SIG-M5 treated with dmso at 0.1 percent for 504 hours (cell line): ENCODE measurements around the gene GUCA2A.

Experiments
- DNase-seq: peaks from one replicate; lab custom pipeline; 2025; ENCODE audit not compliant: unreplicated experiment; lab: John Stamatoyannopoulos, UW

Gene GUCA2A

DNA sequence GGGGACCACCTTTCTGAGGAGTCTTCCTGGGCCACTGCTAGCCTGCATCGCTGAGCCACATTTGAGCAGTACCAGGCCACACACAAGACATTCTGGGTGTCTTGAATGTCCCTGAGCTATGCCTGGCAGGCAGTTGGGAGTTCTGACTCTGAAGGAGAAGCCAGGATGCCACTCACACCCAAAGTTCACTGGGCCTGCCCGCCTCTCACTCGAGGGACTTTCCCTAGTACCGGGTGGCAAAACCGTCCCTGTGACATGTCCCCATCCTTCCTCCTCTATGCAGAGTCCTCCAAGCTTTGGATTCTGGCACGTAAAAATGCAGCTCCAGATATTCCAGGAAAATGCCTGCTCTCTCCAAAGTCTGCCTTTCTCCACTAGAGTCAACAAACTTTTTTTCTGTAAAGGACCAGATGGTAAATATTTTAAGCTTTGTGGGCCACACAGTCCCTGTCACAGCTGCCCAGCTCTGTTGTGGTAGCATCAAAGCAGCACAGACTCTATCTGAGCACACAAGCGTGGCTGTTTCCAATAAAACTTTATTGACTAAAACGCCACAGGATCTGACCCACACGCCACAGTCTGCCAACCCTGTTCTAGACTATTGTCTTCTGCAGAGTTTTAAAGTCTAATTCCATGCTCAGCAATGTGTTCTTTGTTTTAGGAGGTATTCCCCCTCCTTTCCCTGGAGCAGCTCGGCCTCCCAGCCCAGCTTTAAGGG lies 30.6 kb downstream of the GUCA2A start:
- DNase-seq: no peak

DNA sequence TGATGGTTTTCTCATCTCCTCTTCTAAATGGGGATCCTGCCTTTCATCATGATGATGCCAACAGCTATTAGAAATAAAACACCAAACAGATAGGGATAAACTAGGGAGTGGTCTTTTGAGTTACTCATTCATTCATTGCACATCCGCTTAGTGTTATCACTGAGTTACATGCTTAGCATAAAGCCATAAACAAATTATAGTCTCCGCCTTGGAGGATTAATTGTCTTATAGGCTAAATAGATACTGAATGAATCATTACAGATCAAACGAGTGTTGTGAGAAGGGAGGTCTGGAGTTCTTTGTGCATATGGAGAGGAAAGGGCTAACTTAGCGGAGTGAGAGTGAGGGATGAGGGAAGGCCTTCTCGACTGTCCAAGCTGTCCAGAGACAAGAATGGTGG lies 31.2 kb downstream of the GUCA2A start:
- no peak for DNase-seq

- no peak for DNase-seq
These were observed 34.4 kb downstream of the GUCA2A start for GRCh38 chr1:42130061-42130660.

DNA sequence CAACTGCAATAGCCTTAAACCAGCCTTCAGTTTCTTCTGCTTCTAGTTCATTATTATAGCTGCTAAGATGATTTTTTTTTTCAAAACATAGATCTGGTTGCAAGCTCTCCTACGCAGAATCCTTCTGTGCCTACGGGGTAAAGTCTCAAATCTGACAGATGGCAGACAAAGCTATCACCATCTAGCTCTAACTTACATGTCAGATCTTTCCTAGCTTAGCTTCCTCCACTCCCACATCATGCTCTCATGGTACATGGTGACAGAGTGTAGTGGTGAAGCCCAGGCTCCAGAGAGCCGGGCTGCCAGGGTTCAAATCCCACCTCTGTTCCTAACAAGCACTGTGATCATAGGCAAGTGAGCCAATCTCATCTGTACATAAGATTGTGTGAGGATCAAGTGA lies 35.6 kb downstream of the GUCA2A start:
- no peak for DNase-seq

DNA sequence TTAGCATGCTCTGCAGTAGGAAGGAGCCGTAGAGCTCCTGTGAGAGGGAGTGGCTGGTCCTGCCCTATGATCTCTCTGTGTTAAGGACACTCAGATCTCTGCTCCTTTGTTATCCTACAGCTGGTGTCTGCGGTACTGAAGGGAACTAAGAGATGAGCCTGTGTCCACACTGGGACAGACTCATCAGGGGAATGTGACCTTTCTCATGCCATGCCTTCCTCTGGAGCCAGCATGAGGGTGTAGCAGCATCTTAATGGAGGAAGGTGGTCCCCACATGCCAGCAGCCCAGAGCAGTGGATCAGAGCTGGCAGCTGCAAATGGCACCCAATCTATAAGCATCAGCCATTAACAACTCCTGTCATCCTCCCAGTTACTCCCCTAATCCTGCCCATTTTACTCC lies 36.0 kb downstream of the GUCA2A start:
- no peak for DNase-seq

DNA sequence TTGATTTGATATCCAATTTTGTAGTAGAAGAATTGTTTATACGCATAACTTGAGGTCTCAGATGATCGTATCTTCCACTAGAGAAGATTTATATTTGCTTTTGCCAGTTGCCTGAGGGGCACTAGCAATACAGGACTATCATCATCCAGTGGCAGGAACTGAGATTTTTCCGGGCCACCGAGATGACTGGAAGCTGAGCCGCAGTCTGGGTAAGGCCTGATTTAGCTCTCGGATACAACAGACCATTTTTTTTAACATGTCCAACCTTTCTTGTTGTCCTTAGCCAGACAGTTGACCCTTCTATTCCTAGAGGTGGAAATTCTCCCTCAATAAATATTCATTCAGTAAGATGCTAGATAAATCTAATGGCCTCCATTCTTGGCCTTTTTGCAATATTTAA lies 36.8 kb downstream of the GUCA2A start:
- no peak for DNase-seq

GRCh38 chr1:42125552-42125951 lies 39.0 kb downstream of the GUCA2A start:
- no peak for DNase-seq

- DNase-seq: no peak
These were observed 42.1 kb downstream of the GUCA2A start for GRCh38 chr1:42122408-42122807.

DNA sequence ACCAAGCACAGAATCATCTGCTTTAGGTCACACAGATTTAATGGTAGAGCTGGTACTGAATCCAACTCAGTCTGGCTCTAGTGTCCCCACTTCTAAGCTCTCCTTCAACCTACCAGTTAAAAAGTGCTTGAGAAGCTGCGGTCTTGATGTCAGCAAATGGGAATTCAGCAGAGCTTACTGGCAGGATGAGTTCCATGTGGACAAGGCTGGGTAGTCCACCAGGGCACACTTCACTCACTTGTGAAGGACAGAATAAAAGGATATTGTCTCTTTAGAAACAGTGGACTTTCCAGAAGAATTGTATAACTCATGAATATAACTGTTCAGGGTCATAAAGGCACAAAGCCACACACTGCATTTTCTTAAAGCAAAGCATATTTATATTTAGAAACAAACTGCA lies 46.4 kb downstream of the GUCA2A start:
- DNase-seq: no peak

DNA sequence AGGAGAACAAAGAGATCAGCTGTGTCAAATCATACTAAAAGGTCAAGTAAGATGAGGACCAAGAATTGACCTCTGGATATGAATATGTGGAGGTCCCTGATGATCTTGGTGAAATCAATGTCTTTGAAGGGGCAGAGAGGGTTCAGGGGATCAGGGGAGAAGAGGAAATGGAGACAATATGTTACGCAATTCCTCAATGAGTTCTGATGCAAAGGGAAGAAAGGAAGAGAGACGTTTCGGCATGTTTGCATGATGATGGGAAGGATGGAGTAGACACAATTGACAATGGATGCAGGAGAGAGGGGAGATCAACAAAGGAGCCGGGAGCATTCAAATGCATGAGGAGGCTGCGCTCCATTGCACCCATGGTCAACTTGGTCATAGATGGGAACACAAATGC lies 47.3 kb downstream of the GUCA2A start:
- DNase-seq: no peak

DNA sequence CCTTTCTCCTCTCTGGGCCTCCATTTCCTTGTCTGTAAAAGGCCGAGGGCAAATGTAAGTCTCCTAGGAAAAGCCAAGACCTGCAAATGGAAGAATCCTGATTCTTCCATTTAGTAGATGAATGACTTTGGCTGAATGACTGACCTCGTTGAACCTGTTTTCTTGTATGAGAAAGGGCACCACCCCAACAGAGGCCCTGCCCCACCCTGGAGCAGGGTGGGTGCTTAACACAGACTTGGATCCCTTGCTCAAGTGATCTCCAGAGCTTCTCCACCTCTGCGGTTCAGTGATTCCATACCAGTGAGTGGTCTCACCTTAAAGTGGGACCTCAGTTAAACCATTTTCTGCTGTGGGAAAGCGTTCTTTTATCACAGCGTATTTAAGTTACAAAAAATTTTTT lies 50.3 kb downstream of the GUCA2A start:
- DNase-seq: no peak
